Epithelial cell of proximal tubule (primary cell): ENCODE data around the gene SHISA8. TPM values are rescaled to one million over a fixed set of nuclear protein-coding genes. Genes with fewer than 3 reads are reported as not detected.

ENCODE experiments used
- DNase-seq: peaks from one replicate; pipeline ENCODE4 v3.0.0-alpha.2; 2011; ENCODE audit warnings: low read depth
- H3K4me3 ChIP-seq: 2 replicates; pipeline ENCODE4 v1.5.1; 2011; ENCODE audit warnings: low read depth, mild to moderate bottlenecking, low read length
- CTCF ChIP-seq: conservative IDR thresholded peaks from 2 replicates; pipeline ENCODE4 v1.5.1; 2012; ENCODE audit warnings: low read depth, mild to moderate bottlenecking, low read length
- total RNA-seq: library from RNA; depleted of rRNA; stranded (reverse); fragments of >200 nt; gene quantifications from 2 replicates; pipeline ENCODE4 v1.2.3, GENCODE V29; 2015

Gene SHISA8
- total RNA-seq, 1 donor from 2014 or later: not detected

GRCh38 chr22:41913040-41913719 is 1.7 kb downstream of the SHISA8 start:
- H3K4me3 ChIP-seq: no peak overlapping the region
- no peak for DNase-seq
- no peak for TF ChIP-seq CTCF

GRCh38 chr22:41912338-41913039 is 2.4 kb downstream of the SHISA8 start:
- TF ChIP-seq CTCF: no peak
- DNase-seq: no peak
- H3K4me3 ChIP-seq: no peak overlapping the region

GRCh38 chr22:41911001-41911611 is 3.8 kb downstream of the SHISA8 start:
- TF ChIP-seq CTCF: no peak
- DNase-seq: no peak
- H3K4me3 ChIP-seq: no peak overlapping the region

- DNase-seq: no peak
- TF ChIP-seq CTCF: no peak
- peak overlapping the region; percentile 8 for H3K4me3 ChIP-seq
Observed at GRCh38 chr22:41910050-41911000, 4.5 kb downstream of the SHISA8 start.

GRCh38 chr22:41909310-41910049 is 5.4 kb downstream of the SHISA8 start:
- no peak overlapping the region for H3K4me3 ChIP-seq
- TF ChIP-seq CTCF: no peak
- no peak for DNase-seq
